ENCODE measurements around the gene TNFAIP3.

TNFAIP3 gene

GRCh38 chr6:137923866-137924653, 57.0 kb downstream of the TNFAIP3 start:
- no peaks in the 10 kb centered on the region for H3K27me3 ChIP-seq (ENCODE audit: control insufficient read depth in 1 of 2, insufficient read depth in 2 of 2, low read length in 2 of 2)
- no peak overlapping the region for H3K9ac ChIP-seq (ENCODE audit: low read length)
- peaks cover 4% of the 10 kb centered on the region for H3K4me1 ChIP-seq (ENCODE audit: insufficient read depth, low read length)
- no peak overlapping the region for H3K4me3 ChIP-seq (ENCODE audit: low read depth in 1 of 2, low read length in 2 of 2)
- no peaks in the 10 kb centered on the region for H3K36me3 ChIP-seq (ENCODE audit: insufficient read depth, low read length)
- H3K27ac ChIP-seq (ENCODE audit: low read depth, low read length), result no peak overlapping the region
- H3K9me3 ChIP-seq (ENCODE audit: low read length), result no peaks in the 10 kb centered on the region

- H3K4me3 ChIP-seq (ENCODE audit: low read depth in 1 of 2, low read length in 2 of 2), result no peak overlapping the region
- peaks cover 4% of the 10 kb centered on the region for H3K4me1 ChIP-seq (ENCODE audit: insufficient read depth, low read length)
- no peaks in the 10 kb centered on the region for H3K36me3 ChIP-seq (ENCODE audit: insufficient read depth, low read length)
- no peak overlapping the region for H3K27ac ChIP-seq (ENCODE audit: low read depth, low read length)
- H3K9me3 ChIP-seq (ENCODE audit: low read length), result no peaks in the 10 kb centered on the region
- H3K27me3 ChIP-seq (ENCODE audit: control insufficient read depth in 1 of 2, insufficient read depth in 2 of 2, low read length in 2 of 2), result no peaks in the 10 kb centered on the region
- H3K9ac ChIP-seq (ENCODE audit: low read length), result no peak overlapping the region
These were observed 58.2 kb downstream of the TNFAIP3 start for GRCh38 chr6:137925141-137925698.

GRCh38 chr6:137926207-137926731, 59.2 kb downstream of the TNFAIP3 start:
- Histone ChIP-seq H3K9me3 (ENCODE audit: low read length) (no peaks in the 10 kb centered on the region), H3K4me3 (ENCODE audit: low read depth in 1 of 2, low read length in 2 of 2) (no peak overlapping the region)

GRCh38 chr6:137926985-137927384, 59.9 kb downstream of the TNFAIP3 start:
- Histone ChIP-seq H3K4me3 (ENCODE audit: low read depth in 1 of 2, low read length in 2 of 2) (no peak overlapping the region), H3K9ac (ENCODE audit: low read length) (no peak overlapping the region), H3K4me1 (ENCODE audit: insufficient read depth, low read length) (peaks cover 4% of the 10 kb centered on the region), H3K9me3 (ENCODE audit: low read length) (no peaks in the 10 kb centered on the region), H3K27ac (ENCODE audit: low read depth, low read length) (no peak overlapping the region), H3K27me3 (ENCODE audit: control insufficient read depth in 1 of 2, insufficient read depth in 2 of 2, low read length in 2 of 2) (no peaks in the 10 kb centered on the region), H3K36me3 (ENCODE audit: insufficient read depth, low read length) (no peaks in the 10 kb centered on the region)

More at GRCh38 chr6:137926207-137926731, 59.2 kb downstream of the TNFAIP3 start:
- no peak overlapping the region for H3K27ac ChIP-seq (ENCODE audit: low read depth, low read length)
- H3K27me3 ChIP-seq (ENCODE audit: control insufficient read depth in 1 of 2, insufficient read depth in 2 of 2, low read length in 2 of 2), result no peaks in the 10 kb centered on the region
- H3K9ac ChIP-seq (ENCODE audit: low read length), result no peak overlapping the region
- H3K4me1 ChIP-seq (ENCODE audit: insufficient read depth, low read length), result peaks cover 4% of the 10 kb centered on the region
- H3K36me3 ChIP-seq (ENCODE audit: insufficient read depth, low read length), result no peaks in the 10 kb centered on the region

GRCh38 chr6:137927777-137928218, 60.7 kb downstream of the TNFAIP3 start:
- peak overlapping the region in 1 of 2 donors; percentile 7 for H3K4me3 ChIP-seq (ENCODE audit: low read depth in 1 of 2, low read length in 2 of 2)
- no peak overlapping the region for H3K27ac ChIP-seq (ENCODE audit: low read depth, low read length)
- H3K9ac ChIP-seq (ENCODE audit: low read length), result no peak overlapping the region
- H3K27me3 ChIP-seq (ENCODE audit: control insufficient read depth in 1 of 2, insufficient read depth in 2 of 2, low read length in 2 of 2), result no peaks in the 10 kb centered on the region
- peaks cover 4% of the 10 kb centered on the region for H3K4me1 ChIP-seq (ENCODE audit: insufficient read depth, low read length)
- no peaks in the 10 kb centered on the region for H3K9me3 ChIP-seq (ENCODE audit: low read length)
- no peaks in the 10 kb centered on the region for H3K36me3 ChIP-seq (ENCODE audit: insufficient read depth, low read length)

GRCh38 chr6:137928286-137928685, 61.2 kb downstream of the TNFAIP3 start:
- Histone ChIP-seq H3K27me3 (ENCODE audit: control insufficient read depth in 1 of 2, insufficient read depth in 2 of 2, low read length in 2 of 2) (no peaks in the 10 kb centered on the region), H3K9ac (ENCODE audit: low read length) (no peak overlapping the region), H3K27ac (ENCODE audit: low read depth, low read length) (no peak overlapping the region), H3K9me3 (ENCODE audit: low read length) (no peaks in the 10 kb centered on the region), H3K4me1 (ENCODE audit: insufficient read depth, low read length) (peaks cover 6% of the 10 kb centered on the region), H3K36me3 (ENCODE audit: insufficient read depth, low read length) (no peaks in the 10 kb centered on the region), H3K4me3 (ENCODE audit: low read depth in 1 of 2, low read length in 2 of 2) (no peak overlapping the region)

- Histone ChIP-seq H3K9ac (ENCODE audit: low read length) (no peak overlapping the region), H3K36me3 (ENCODE audit: insufficient read depth, low read length) (no peaks in the 10 kb centered on the region), H3K4me1 (ENCODE audit: insufficient read depth, low read length) (peaks cover 3% of the 10 kb centered on the region), H3K27me3 (ENCODE audit: control insufficient read depth in 1 of 2, insufficient read depth in 2 of 2, low read length in 2 of 2) (no peaks in the 10 kb centered on the region), H3K4me3 (ENCODE audit: low read depth in 1 of 2, low read length in 2 of 2) (no peak overlapping the region), H3K27ac (ENCODE audit: low read depth, low read length) (no peak overlapping the region), H3K9me3 (ENCODE audit: low read length) (no peaks in the 10 kb centered on the region)
These were observed 64.9 kb downstream of the TNFAIP3 start for GRCh38 chr6:137931849-137932465.
